Right ventricle myocardium inferior (tissue), 1 donor: Measurements from ENCODE around the gene SLC50A1. TPM values are rescaled to one million over a fixed set of nuclear protein-coding genes. Genes with fewer than 3 reads are reported as not detected.
"Not testable (repeated sequence)": the region's sequence is repeated elsewhere in the genome, so short reads cannot be mapped to it uniquely, and the experiment has no call there.

Experiments used
- ATAC-seq: fragments of 200-7000 bp; cut with Tn5 transposase; one replicate; pipeline ENCODE4 v1.9.1; 2020; ENCODE audit warnings: mild to moderate bottlenecking, moderate library complexity
- DNase-seq: peaks from one replicate; pipeline ENCODE4 v3.0.0; 2021; ENCODE audit errors: missing footprints
- intact Hi-C: fragments of 100-400 bp; cut with DNase I; formaldehyde crosslinking; loops from one replicate; pipeline ENCODE4 v1.11.0; 2022
- total RNA-seq: library from RNA; stranded (reverse); fragmentation: NEBNext Ultra II Directional; extraction: Animal tissue kit (Norgen Biotek cat#: 25700); gene quantifications from one replicate; pipeline ENCODE4 v1.2.1, GENCODE V29; 2021
- donor health status: DM: no; HTN: yes; CAD: no; lungs with severe emphysema.

The SLC50A1 gene
- total RNA-seq, 1 donor from 2014 or later, result 9.3 TPM

DNA sequence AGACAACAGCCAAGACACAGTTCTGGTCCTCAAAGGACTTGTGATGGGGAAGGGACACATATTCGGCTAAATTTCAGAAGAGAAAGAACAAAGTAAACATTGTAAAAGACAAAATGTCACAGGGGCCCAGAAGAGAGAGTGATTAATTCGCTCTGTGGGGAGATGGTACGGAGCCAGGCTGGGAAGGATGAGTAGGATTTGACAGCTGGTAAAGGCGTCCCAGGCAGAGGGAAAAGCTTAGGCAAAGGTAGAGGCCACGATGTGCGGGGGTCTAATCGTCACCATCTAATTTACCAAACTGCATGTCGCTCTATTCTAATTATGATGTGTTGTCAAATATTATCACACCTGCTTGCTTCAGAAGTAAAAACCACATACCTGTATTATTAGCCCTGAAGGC is 25.3 kb upstream of the SLC50A1 start:
- intact Hi-C loops, result no loop called here
- ATAC-seq (no peak), DNase-seq (no peak)

DNA sequence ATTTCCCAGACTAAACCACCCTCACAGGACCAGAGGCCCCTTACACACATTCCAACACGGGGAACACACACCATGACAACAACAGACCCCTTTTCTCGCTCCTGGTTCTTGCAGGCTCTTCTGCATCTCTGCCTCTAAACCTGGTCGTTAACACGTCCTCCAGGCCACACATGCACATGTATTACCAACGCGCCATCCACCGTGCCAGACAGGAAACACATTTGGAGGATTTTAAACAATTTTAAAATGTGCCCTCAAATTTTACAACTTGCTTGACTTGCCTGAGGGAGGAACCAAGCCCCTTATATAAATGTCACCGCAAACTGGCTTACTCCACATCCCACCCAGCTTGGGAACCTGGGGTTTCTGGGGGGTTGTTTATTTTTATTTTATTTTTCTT is 24.8 kb upstream of the SLC50A1 start:
- ATAC-seq, result no peak
- intact Hi-C loops, result no loop called here

GRCh38 chr1:155113450-155113980 is 22.1 kb upstream of the SLC50A1 start:
- DNase-seq (no peak), ATAC-seq (no peak)
- intact Hi-C loops, result no loop called here

More for the DNA sequence above, 24.8 kb upstream of the SLC50A1 start:
- DNase-seq, result no peak

DNA sequence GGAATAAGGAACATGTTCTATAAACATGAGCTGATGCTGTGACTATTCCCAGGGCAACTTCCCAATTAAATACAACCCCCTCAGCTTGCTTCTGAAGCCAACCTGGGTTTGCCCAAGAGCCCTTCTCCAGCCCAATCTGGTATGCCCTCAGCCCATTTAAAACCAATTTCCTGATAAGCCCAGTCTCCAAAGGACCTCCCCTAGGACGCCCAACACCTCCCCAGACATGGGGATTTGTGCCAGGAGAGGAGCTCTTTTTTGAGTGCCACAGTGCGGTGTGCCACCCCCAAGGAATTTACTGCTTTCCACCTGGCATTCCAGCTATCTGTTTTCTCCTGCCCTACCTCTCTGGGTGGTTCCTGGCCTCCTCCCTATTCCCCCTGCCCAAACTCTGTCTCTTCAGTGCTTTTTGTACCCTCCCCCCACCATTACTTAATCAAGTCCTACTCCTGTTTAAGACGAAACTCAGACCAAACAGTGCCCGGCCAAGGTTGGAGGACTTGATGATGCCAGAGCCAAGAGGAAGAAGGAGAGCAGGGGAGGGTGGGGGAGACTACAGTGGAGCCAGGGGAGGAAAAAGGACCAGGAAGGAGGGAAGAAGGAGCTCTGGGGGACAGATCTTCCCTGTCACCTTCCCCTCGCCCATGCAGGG is 19.4 kb upstream of the SLC50A1 start:
- ATAC-seq (no peak), DNase-seq (no peak)
- intact Hi-C loops, result no loop called here

GRCh38 chr1:155117610-155118009 is 18.0 kb upstream of the SLC50A1 start:
- ATAC-seq, result no peak
- intact Hi-C loops, result no loop called here
- DNase-seq, result no peak

DNA sequence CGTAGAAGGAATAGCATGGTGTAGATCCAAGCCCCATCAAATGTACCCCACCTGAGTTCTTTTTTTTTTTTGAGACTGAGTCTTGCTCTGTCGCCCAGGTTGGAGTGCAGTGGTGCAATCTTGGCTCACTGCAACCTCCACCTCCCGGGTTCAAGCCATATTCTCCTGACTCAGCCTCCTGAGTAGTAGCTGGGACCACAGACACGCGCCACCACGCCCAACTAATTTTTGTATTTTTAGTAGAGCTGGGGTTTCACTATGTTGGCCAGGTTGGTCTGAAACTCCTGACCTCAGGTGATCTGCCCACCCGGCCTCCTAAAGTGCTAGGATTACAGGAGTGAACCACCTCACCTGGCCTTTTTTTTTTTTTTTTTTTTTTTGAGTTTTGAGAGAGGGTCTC is 17.6 kb upstream of the SLC50A1 start:
- ATAC-seq, result not testable (repeated sequence)

DNA sequence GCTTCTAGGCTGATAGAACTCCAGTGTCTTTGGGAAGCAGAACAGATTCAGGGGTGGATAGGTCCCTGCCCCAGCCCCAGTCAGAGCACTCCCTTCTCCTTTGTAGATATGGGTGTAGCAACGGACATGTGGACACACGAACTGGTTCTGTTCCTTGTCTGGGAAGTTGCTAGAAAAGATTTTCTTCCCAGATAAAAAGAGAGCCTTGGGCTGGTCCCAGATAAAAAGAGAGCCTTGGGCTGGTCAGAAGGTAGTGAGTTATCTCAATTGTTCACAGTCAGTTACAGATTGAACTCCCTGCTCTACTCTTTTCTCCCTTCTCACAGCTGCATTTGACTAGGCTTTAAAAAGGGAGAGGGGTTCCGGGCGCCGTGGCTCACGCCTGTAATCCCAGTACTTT is 15.4 kb upstream of the SLC50A1 start:
- ATAC-seq (no peak), DNase-seq (no peak)
- intact Hi-C loops, result no loop called here

More for the DNA sequence above, 17.6 kb upstream of the SLC50A1 start:
- DNase-seq, intact Hi-C loops: not testable (repeated sequence)

GRCh38 chr1:155121249-155121648 is 14.4 kb upstream of the SLC50A1 start:
- intact Hi-C loops, result no loop called here
- no peak for DNase-seq
- no peak for ATAC-seq

DNA sequence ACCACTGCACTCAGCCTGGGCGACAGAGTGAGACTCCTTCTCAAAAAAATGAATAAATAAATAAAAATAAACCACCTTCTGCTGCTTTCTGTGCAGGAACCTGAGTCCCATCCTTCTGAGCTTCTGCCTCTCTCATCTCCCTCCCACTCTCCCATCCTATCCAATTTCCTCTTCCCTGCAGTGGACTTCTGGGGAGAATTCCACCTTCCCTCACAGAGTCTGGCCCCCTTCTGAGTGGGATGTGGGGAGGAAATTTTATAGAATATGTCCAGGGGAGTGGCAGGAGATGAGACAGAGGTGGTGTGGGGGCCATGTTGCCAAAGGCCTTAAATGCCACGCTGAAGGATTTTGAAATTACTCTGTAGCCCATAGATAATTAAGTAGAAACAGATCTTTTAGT is 13.3 kb upstream of the SLC50A1 start:
- ATAC-seq (no peak), DNase-seq (no peak)

GRCh38 chr1:155123801-155124200 is 11.9 kb upstream of the SLC50A1 start:
- ATAC-seq (no peak), DNase-seq (no peak)
- intact Hi-C loops, result no loop called here

More for the DNA sequence above, 13.3 kb upstream of the SLC50A1 start:
- intact Hi-C loops, result no loop called here

DNA sequence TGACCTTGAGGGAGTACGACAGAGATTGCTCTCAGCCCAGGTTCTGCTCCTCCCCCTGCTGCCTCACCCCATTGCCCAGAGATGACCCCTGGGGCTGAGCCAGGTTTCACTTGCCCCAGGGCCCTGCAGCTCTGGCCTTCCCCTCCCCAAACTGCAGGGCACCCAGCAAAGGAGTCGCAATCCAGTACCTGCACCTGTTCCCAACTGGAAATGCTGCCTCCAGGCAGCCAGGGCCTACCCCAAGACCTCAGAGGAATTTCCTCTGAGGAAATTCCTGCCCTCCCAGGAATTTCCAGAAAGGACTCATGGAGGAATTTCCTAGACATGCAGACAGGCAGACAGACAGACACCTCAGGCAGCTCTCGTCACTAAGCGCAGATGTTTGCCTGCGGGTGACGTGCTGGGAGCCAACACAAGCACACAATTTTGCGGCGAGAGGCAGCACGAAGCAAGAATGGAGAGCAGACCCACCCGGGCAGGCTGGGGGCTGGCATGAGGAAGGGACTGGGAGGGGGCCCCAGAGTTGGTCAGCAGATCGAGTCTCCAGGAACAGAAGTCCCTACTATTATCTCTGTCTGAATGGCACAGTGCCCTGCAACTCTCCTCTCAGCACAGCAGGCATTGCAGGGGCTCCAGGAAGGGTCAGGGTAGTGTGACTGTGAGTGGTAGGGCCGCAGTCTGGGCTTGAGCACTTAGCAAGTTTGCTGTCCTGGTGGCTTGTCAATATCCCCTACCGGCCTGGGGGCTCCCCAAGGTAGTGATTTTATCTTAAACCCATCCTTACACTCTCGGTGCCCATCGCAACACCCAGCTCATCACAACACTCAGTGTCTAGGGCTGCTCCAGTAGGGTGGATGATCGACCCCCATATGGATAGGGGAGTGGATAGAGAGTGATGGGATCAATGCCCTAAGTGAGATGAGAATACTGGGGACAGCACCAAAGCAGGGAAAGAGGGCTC is 10.9 kb upstream of the SLC50A1 start:
- DNase-seq (no peak), ATAC-seq (no peak)
- intact Hi-C loops, result no loop called here

DNA sequence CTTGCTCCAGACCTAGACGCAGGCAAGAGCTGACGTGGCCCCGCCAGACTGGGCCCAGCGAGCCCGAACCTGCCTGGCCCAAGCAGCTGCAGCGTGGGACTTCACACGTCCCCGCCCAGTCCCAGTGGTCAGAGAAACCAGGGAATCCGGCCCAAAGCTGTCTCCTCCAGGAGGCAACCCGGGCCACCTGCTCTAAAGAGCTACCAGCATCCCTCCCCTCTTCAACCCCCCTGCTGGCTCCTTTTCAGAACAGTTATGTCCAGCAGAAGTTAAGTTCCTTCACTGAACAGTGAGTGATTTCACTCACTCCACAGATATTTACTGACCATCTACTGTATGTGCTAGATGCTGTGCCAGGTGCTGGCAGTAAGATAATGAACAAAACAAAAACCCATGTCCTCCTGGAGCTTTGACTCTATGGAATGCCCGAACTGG is 10.1 kb upstream of the SLC50A1 start:
- no peak for DNase-seq
- intact Hi-C loops, result no loop called here
- no peak for ATAC-seq

DNA sequence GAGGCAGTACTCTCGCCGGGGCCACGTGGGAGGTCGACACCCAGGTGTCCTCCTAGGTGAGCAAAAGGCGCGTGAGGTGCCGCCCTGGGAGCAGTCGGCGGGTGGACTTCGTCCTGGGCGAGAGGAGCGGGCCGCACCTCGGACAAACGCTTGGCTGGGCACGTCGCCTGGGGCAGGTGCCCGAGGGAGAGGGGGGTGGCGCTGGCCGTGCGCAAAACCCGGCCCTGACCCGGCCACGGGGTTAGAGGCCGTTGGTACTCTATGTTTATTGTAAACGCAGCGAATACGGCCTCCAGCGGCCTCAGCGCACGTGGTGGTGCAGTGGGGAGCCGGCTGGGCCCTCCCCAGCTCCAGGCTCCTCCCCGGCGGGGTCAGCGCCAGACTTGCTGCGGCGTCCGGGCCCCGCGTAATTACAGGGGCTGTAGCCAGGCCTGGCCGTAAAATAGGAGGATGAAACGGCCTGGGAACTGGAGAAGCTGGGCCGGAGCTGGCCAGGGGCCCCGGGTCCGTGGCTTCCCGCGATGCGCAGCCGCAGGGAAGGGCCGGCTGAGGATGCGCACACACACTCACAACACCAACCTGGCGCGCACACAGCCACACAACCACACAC is 9.6 kb upstream of the SLC50A1 start:
- DNase-seq (peak; percentile 76), ATAC-seq (peak; percentile 21)
- intact Hi-C loops, result loop anchor here (2.0 kb wide), 1 partner anchor 31 kb away; no protein-coding TSS in a partner anchor

DNA sequence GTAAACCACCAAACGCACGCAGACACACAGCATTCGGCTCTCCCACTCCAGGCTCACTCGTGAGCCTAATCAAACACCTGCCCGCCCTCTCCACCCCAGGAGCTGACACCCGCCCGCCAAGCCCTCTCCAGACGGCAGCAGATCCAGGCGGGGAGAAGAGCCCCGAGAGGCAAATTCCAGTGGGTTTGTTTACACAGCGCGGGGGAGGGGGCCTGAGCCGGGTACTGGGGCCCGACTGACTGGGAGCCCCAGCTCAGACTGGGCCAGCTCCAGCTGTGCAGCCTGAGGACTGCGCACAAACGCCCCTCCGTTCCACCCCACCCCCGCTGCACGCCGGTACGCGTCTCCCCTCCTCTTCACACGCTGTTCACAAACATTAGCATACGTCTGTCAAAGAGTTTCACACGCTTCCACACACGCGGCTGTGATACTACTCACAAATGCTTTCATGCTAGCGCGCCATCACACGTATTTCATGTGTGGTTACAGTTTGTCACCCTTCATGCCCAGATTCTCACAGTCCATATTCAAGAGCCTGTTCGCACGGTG is 9.0 kb upstream of the SLC50A1 start:
- ATAC-seq (peak; percentile 0), DNase-seq (no peak)
- intact Hi-C loops, result loop anchor here (2.0 kb wide), 1 partner anchor 32 kb away; no protein-coding TSS in a partner anchor

DNA sequence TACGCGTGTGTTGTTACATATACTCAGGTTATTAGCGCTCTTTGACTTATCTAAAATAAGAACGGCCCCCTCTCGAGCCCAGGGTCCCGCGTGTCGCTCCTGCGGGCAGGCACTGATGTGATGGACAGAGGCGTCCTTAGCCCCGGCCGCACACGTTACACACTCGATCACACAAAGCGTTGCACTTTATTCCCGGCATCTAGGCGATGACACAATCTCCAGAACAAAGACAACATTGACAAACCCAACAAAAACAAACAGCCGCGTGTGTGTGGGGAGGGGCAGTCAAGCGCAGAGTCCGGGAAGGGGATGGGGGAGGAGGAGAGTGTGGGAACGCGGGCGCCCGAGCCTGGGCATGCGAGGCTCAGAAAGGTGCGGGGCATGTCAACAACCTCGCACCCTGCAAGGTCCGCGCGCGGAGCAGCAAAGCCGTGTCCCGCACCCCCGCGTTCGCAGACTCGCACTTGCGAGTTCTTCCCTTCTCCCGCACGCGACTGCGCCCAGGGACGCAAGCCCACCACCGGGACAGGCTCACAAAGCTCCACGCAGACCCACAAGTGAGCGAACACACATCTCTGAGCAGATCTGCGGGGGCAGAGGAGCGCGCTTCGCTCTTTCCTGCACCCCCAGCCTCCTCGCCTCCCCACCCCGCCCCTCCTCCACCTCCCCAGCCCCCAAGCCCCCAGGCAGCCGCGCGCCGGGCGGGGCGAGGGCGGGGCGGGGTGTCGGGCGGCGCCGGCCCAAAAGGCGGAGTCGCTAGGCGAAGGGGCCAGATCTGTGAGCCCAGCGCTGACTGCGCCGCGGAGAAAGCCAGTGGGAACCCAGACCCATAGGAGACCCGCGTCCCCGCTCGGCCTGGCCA is 8.3 kb upstream of the SLC50A1 start, which contains the start of gene EFNA1:
EFNA1 (plus strand) TSS at position 772 of the 862 bp plus-strand sequence. CDS start 102 bp downstream, outside the sequence.
- intact Hi-C loops, result loop anchor here (2.0 kb wide), 1 partner anchor 33 kb away; no protein-coding TSS in a partner anchor
- DNase-seq (peak; percentile 82), ATAC-seq (peak; percentile 66)

DNA sequence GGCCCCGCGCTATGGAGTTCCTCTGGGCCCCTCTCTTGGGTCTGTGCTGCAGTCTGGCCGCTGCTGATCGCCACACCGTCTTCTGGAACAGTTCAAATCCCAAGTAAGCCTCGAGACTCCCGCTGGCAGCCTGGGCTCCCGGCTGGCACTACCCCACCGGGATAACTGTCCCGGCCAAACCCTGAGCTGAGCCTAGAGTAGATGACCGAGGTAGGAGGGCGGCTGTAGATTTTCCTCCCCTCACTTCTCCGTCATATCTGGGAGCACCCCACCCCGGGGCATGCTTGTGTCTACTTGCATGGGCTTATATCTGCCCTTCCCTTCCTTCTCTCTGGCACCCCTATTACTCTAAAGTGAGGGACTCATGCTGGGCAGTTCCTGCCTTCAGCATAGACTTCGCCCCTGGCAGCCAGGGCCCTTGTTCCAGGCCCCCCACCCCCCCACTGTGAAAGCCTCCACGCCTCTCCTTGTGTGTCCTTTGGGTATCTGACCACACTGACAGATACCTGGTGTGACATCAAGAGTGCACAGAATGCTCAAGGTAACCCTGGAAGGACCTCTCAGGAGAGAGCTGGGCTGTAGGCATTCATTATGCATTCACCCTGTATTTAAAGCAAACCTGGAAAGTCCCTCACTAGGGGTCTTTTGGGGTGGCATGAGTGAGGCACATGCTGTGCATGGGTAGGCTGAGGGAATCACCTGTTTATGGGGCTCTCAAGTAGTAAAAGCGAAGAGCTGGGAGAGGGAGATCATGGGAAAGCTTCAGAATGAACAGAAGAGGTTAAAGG is 7.5 kb upstream of the SLC50A1 start:
- ATAC-seq (no peak), DNase-seq (no peak)
- intact Hi-C loops, result loop anchor here (2.0 kb wide), 2 partner anchors 33 to 39 kb away; no protein-coding TSS in a partner anchor
